Panc1 (cell line): ENCODE measurements around the gene PSMC1. TPM values are rescaled to one million over a fixed set of nuclear protein-coding genes. Genes with fewer than 3 reads are reported as not detected.

ENCODE experiments used
- ATAC-seq: fragments of 200-7000 bp; cut with Tn5 transposase; 2 replicates; pipeline ENCODE4 v1.9.1; 2020; ENCODE audit warnings: mild to moderate bottlenecking, moderate library complexity
- BruUV-seq: library from RNA; stranded (reverse); fragments of 400-500 nt; replicated peaks from 2 replicates; lab custom pipeline; 2021; lab: Mats Ljungman, UMichigan
- CTCF ChIA-PET: fragments of 300-600 bp; sonication (Branson Sonifier 250); formaldehyde crosslinking; loops from one replicate; lab custom pipeline; 2022; ENCODE audit warnings: antibody characterized with exemption; lab: Charles Lee
- POLR2A ChIA-PET: fragments of 300-600 bp; sonication (Branson Sonifier 250); formaldehyde crosslinking; loops from one replicate; lab custom pipeline; 2022; ENCODE audit warnings: antibody characterized with exemption; lab: Charles Lee
- DNase-seq: peaks from one replicate; pipeline ENCODE4 v3.0.0-alpha.2; 2010; ENCODE audit warnings: low read depth, low spot score
- H3K27ac ChIP-seq: 2 replicates; pipeline ENCODE4 v1.5.1; 2011; ENCODE audit warnings: mild to moderate bottlenecking, low read length, inconsistent platforms
- H3K27me3 ChIP-seq: fragments of 200-500 bp; sonication (Bioruptor generic); 2 replicates; pipeline ENCODE4 v1.6.0; 2014; ENCODE audit warnings: low read length, inconsistent platforms; ENCODE audit not compliant: control insufficient read depth, insufficient read depth
- H3K36me3 ChIP-seq: fragments of 200-500 bp; sonication (Bioruptor generic); 2 replicates; pipeline ENCODE4 v1.5.1; 2014; ENCODE audit warnings: inconsistent platforms, mild to moderate bottlenecking, low read length, moderate library complexity; ENCODE audit not compliant: control insufficient read depth, insufficient read depth
- H3K4me1 ChIP-seq: 2 replicates; pipeline ENCODE4 v1.5.1; 2011; ENCODE audit warnings: inconsistent platforms, mild to moderate bottlenecking, low read length, moderate library complexity; ENCODE audit not compliant: control insufficient read depth, insufficient read depth
- H3K4me3 ChIP-seq, 2 experiments: 2 replicates each; pipeline ENCODE4 v1.5.1; 2011 to 2012; ENCODE audit warnings: low read depth in 2 of 2, low read length in 2 of 2, mild to moderate bottlenecking in 2 of 2, inconsistent platforms in 1 of 2, moderate library complexity in 1 of 2
- H3K9me3 ChIP-seq: fragments of 200-500 bp; sonication (Bioruptor generic); 2 replicates; pipeline ENCODE4 v1.5.1; 2014; ENCODE audit warnings: low read depth, mild to moderate bottlenecking, inconsistent platforms, low read length, moderate library complexity; ENCODE audit not compliant: control insufficient read depth, insufficient read depth
- POLR2AphosphoS5 ChIP-seq: IDR thresholded peaks from 2 replicates; pipeline ENCODE4 v1.6.1; 2012; ENCODE audit warnings: mild to moderate bottlenecking, low read depth, low read length, moderate library complexity
- SIN3A ChIP-seq: IDR thresholded peaks from 2 replicates; pipeline ENCODE4 v1.6.1; 2012; ENCODE audit warnings: low read depth, mild to moderate bottlenecking, low read length, moderate library complexity, borderline replicate concordance; ENCODE audit not compliant: insufficient read depth
- TCF7L2 ChIP-seq: IDR thresholded peaks from 2 replicates; pipeline ENCODE4 v1.6.1; 2011; ENCODE audit warnings: mild to moderate bottlenecking, low read depth, low read length, inconsistent platforms
- in situ Hi-C: cut with HindIII; loops from 2 replicates; pipeline ENCODE4 v1.10.0; 2016; ENCODE audit warnings: low sequenced_read_pairs, low pct_unique_long_range_greater_than_20kb
- intact Hi-C: fragments of 100-400 bp; cut with micrococcal nuclease; formaldehyde crosslinking; loops from one replicate; pipeline ENCODE4 v1.10.0; 2022; ENCODE audit not compliant: unreplicated experiment
- total RNA-seq: library from RNA; stranded (reverse); gene quantifications from one replicate; pipeline ENCODE4 v1.2.1, GENCODE V29; 2021; ENCODE audit not compliant: unreplicated experiment
- TF ChIP-seq, protein P1 (sequence below), 2 experiments: IDR thresholded peaks; 2 replicates each; pipeline ENCODE4 v1.6.1; 2011 to 2012; ENCODE audit warnings: low read depth in 2 of 2, control low read depth in 1 of 2, low read length in 1 of 2, mild to moderate bottlenecking in 1 of 2, moderate library complexity in 1 of 2; ENCODE audit not compliant: insufficient read depth in 1 of 2
- TF ChIP-seq, protein P2 (sequence below): fragments of 450-650 bp; IDR thresholded peaks from 2 replicates; pipeline ENCODE4 v1.5.1; 2017; ENCODE audit warnings: mild to moderate bottlenecking

The PSMC1 gene
- total RNA-seq, 1 experiment from 2014 or later, result 112 TPM

DNA sequence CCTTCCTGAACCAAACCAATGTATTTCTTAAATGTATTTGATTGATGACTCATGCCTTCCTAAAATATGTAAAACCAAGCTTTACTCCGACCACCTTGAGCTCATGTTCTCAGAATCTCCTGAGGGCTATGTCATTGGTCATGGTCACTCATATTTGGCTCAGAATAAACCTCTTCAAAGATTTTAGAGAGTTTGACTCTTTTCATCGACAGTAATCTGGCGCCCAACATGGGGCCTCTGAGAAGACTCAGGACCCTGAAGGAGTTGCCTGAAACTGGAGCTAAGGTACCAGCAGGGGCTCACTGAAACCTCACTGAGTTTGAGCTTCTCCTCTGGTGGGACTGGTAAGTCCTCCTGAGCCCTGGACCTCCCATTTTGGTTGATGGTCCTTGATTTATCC, 17.2 kb upstream of the PSMC1 start:
- POLR2A ChIA-PET, result no interaction called here
- Histone ChIP-seq H3K36me3 (no peaks in the 10 kb centered on the region), H3K4me1 (no peaks in the 10 kb centered on the region), H3K4me3 (no peak overlapping the region), H3K9me3 (peaks cover 7% of the 10 kb centered on the region), H3K27ac (no peak overlapping the region), H3K27me3 (no peaks in the 10 kb centered on the region)
- no TSS peak for BruUV-seq
- no peak for DNase-seq
- in situ Hi-C loops (no loop called here), intact Hi-C loops (loop anchor here (5.0 kb wide), 1 partner anchor 127 kb away; no protein-coding TSS in a partner anchor)
- ATAC-seq, result no peak
- TF ChIP-seq POLR2AphosphoS5 (no peak), TCF7L2 (no peak), SIN3A (no peak)
- TF ChIP-seq, protein P1, sequence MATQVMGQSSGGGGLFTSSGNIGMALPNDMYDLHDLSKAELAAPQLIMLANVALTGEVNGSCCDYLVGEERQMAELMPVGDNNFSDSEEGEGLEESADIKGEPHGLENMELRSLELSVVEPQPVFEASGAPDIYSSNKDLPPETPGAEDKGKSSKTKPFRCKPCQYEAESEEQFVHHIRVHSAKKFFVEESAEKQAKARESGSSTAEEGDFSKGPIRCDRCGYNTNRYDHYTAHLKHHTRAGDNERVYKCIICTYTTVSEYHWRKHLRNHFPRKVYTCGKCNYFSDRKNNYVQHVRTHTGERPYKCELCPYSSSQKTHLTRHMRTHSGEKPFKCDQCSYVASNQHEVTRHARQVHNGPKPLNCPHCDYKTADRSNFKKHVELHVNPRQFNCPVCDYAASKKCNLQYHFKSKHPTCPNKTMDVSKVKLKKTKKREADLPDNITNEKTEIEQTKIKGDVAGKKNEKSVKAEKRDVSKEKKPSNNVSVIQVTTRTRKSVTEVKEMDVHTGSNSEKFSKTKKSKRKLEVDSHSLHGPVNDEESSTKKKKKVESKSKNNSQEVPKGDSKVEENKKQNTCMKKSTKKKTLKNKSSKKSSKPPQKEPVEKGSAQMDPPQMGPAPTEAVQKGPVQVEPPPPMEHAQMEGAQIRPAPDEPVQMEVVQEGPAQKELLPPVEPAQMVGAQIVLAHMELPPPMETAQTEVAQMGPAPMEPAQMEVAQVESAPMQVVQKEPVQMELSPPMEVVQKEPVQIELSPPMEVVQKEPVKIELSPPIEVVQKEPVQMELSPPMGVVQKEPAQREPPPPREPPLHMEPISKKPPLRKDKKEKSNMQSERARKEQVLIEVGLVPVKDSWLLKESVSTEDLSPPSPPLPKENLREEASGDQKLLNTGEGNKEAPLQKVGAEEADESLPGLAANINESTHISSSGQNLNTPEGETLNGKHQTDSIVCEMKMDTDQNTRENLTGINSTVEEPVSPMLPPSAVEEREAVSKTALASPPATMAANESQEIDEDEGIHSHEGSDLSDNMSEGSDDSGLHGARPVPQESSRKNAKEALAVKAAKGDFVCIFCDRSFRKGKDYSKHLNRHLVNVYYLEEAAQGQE (IDR thresholded peaks at IDR 0.05; ENCODE audit: insufficient read depth in 1 of 2, low read depth in 2 of 2, low read length in 1 of 2), result no peak
- TF ChIP-seq, protein P2, sequence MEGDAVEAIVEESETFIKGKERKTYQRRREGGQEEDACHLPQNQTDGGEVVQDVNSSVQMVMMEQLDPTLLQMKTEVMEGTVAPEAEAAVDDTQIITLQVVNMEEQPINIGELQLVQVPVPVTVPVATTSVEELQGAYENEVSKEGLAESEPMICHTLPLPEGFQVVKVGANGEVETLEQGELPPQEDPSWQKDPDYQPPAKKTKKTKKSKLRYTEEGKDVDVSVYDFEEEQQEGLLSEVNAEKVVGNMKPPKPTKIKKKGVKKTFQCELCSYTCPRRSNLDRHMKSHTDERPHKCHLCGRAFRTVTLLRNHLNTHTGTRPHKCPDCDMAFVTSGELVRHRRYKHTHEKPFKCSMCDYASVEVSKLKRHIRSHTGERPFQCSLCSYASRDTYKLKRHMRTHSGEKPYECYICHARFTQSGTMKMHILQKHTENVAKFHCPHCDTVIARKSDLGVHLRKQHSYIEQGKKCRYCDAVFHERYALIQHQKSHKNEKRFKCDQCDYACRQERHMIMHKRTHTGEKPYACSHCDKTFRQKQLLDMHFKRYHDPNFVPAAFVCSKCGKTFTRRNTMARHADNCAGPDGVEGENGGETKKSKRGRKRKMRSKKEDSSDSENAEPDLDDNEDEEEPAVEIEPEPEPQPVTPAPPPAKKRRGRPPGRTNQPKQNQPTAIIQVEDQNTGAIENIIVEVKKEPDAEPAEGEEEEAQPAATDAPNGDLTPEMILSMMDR, result no peak
- CTCF ChIA-PET, result no interaction called here

DNA sequence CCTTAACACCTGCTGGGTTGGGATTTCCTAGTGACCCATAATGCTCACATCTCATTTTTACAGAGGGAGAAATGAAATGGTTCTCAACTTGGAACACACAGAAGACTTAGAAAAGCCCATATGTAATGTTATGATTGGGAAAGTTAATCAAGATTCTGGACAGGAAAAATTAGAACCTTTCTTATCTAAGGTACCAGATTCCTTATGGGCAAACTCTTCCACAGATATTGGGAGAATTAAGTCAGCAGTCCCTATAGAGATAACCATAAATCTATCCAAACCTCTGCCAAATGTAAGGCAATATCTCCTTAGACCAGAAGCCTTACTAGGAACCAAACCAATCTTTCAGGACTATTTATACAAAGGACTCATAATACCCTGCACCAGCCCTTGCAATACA, 13.9 kb upstream of the PSMC1 start:
- ChIA-PET POLR2A (no interaction called here), CTCF (no interaction called here)
- no TSS peak for BruUV-seq
- in situ Hi-C loops, result no loop called here
- TF ChIP-seq TCF7L2 (no peak), POLR2AphosphoS5 (no peak), SIN3A (no peak)
- TF ChIP-seq, protein P1 (IDR thresholded peaks at IDR 0.05; ENCODE audit: insufficient read depth in 1 of 2, low read depth in 2 of 2, low read length in 1 of 2), result no peak
- TF ChIP-seq, protein P2, result no peak
- Histone ChIP-seq H3K9me3 (peaks cover 7% of the 10 kb centered on the region), H3K4me3 (no peak overlapping the region), H3K4me1 (no peaks in the 10 kb centered on the region), H3K27ac (no peak overlapping the region), H3K27me3 (no peaks in the 10 kb centered on the region), H3K36me3 (no peaks in the 10 kb centered on the region)
- DNase-seq (no peak), ATAC-seq (no peak)
- intact Hi-C loops, result no loop called here
